HepG2 (cell line): ENCODE results near the gene DIS3L2.

Source experiments
- BHLHE40 ChIP-seq: IDR thresholded peaks from 2 replicates; pipeline ENCODE4 v1.6.1; 2011; ENCODE audit warnings: low read length, improper control_type of control experiment
- CTCF ChIP-seq: sonication (generic); formaldehyde crosslinking; IDR thresholded peaks from 2 replicates; pipeline ENCODE4 v1.5.0; 2020; ENCODE audit warnings: mild to moderate bottlenecking, missing genetic modification reagents, moderate library complexity
- GABPB1 ChIP-seq: IDR thresholded peaks from 2 replicates; pipeline ENCODE4 v1.6.1; 2016; ENCODE audit warnings: mild to moderate bottlenecking, missing genetic modification reagents, moderate library complexity, missing compliant biosample characterization
- KDM1A ChIP-seq: IDR thresholded peaks from 2 replicates; pipeline ENCODE4 v1.6.1; 2016; ENCODE audit warnings: missing compliant biosample characterization
- NBN ChIP-seq: fragments of 450-650 bp; conservative IDR thresholded peaks from 2 replicates; pipeline ENCODE4 v1.6.1; 2017
- POLR2AphosphoS5 ChIP-seq: IDR thresholded peaks from 2 replicates; pipeline ENCODE4 v1.6.1; 2012; ENCODE audit warnings: low read depth, low read length
- RELA ChIP-seq: sonication (generic); formaldehyde crosslinking; IDR thresholded peaks from 2 replicates; pipeline ENCODE4 v1.4.0; 2020; ENCODE audit warnings: missing genetic modification reagents
- SMC3 ChIP-seq: IDR thresholded peaks from 2 replicates; pipeline ENCODE4 v1.6.1; 2011; ENCODE audit warnings: low read length, improper control_type of control experiment
- TARDBP ChIP-seq: sonication (generic); formaldehyde crosslinking; IDR thresholded peaks from 2 replicates; pipeline ENCODE4 v1.8.0; 2022; ENCODE audit warnings: mild to moderate bottlenecking, missing genetic modification reagents
- TEAD2 ChIP-seq: sonication (generic); formaldehyde crosslinking; IDR thresholded peaks from 2 replicates; pipeline ENCODE4 v1.9.0; 2021; ENCODE audit warnings: missing genetic modification reagents
- ZNF614 ChIP-seq: IDR thresholded peaks from 2 replicates; pipeline ENCODE4 v1.6.1; 2018; ENCODE audit warnings: missing biosample characterization, missing genetic modification reagents, inconsistent platforms, borderline replicate concordance
- ZZZ3 ChIP-seq: sonication (generic); formaldehyde crosslinking; IDR thresholded peaks from 2 replicates; pipeline ENCODE4 v1.4.0; 2020; ENCODE audit warnings: missing genetic modification reagents, mild to moderate bottlenecking, borderline replicate concordance

- TF ChIP-seq CTCF (CRISPR knock-in tag), result no peak
- TF ChIP-seq KDM1A (CRISPR knock-in tag), result no peak
- no peak for TF ChIP-seq POLR2AphosphoS5
- no peak for TF ChIP-seq TARDBP (CRISPR knock-in tag)
- no peak for TF ChIP-seq GABPB1
- TF ChIP-seq ZZZ3, result no peak
- TF ChIP-seq TEAD2 (CRISPR knock-in tag), result no peak
- no peak for TF ChIP-seq NBN
- TF ChIP-seq ZNF614, result no peak
- TF ChIP-seq RELA (CRISPR knock-in tag), result no peak
- no peak for TF ChIP-seq SMC3
- no peak for TF ChIP-seq BHLHE40
Observed at GRCh38 chr2:232228332-232228731, 266.8 kb downstream of the DIS3L2 start.
